Gastrocnemius medialis (tissue), 4 donors: ENCODE results near the gene AMBN.

Experiments
- CTCF ChIP-seq, 5 experiments: fragments of 450-650 bp in 3 of 5; fragments of 200-600 bp in 2 of 5; sonication (generic) in 2 of 5; IDR thresholded peaks in 4 of 5; conservative IDR thresholded peaks in 1 of 5; 1 replicate in 4 of 5; 2 replicates in 1 of 5; pipeline ENCODE4 v1.5.1; 2016 to 2019; ENCODE audit warnings: antibody characterized with exemption in 5 of 5, mild to moderate bottlenecking in 3 of 5, moderate library complexity in 3 of 5
- POLR2A ChIP-seq, 2 donors: fragments of 450-650 bp; IDR thresholded peaks; one replicate each; pipeline ENCODE4 v1.6.1; 2017; ENCODE audit warnings: antibody characterized with exemption in 2 of 2, mild to moderate bottlenecking in 2 of 2, moderate library complexity in 2 of 2

- no peak for TF ChIP-seq CTCF (IDR thresholded peaks at IDR 0.05 in 4 of 5, conservative IDR thresholded peaks at IDR 0.05 in 1 of 5)
- TF ChIP-seq POLR2A (IDR thresholded peaks at IDR 0.05), result no peak
Measured at GRCh38 chr4:70624226-70624793, 32.3 kb downstream of the AMBN start.
